HG02885 (cell line): ENCODE data around the gene FNBP1.

ENCODE experiments used
- ATAC-seq: cut with Tn5 transposase; IDR thresholded peaks from one replicate; pipeline ENCODE4 v1.9.1; 2021; ENCODE audit warnings: mild to moderate bottlenecking; ENCODE audit not compliant: unreplicated experiment, poor library complexity

The FNBP1 gene

DNA sequence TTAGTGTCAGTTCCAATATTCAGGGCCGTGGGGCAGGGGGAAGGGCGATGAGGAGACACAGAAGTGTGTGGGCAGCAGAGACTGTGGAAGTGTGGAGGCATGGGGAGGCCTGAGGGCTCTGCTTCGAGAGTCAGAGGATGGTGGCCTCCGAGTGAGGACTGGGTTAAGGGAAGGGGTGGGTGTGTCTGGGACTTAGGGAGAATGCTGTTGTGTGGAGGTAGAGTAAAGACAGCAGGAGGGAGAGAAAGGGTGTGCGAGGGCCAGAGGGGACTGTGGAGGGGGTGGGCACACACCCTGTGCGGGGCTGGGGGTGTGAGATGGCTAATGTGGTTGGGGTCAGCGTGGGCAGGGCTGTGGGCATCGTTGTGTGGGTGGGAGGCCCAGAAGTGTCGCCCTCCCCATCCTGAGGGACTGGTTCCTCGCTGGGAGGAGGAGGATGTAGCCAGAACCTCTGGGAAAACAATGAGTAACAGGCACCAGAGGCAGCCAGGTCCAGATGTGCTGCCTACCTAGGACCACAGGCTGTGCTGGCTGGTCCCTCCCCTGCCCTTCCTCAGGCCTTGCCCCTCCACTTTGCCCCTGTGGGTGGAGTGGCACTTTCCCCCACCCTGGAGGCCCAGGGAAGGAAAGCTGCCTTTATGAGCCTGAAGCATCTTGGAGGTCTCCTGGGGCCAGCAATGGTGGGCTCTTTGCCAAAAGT lies 203.5 kb downstream of the FNBP1 start:
- no peak for ATAC-seq

DNA sequence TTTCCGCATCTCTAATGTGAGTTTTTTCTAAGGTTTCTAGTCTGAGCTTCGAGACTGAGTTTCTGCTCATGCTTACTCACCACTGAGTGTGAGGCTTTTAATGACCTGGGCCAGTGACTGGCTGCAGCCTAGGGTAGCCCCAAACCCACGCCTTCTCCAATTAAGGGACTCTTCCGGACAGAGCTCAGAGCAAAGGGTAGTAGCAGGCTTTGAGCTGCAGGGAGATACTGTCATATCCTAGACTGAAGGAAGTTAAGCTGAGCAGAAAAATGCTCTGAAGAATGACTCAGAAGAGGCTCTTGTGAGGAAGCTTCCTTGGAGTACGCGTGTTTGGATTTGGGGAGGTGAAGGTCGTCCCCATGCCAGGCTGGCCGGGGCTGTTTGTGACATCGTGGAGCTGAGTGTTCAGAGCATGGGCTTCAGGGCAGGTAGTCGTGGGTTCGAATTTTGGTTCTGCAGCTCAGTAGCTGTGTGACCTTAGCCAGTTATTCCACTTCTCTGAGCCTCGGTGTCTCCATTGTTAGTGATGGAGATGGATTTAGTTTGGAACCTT lies 204.2 kb downstream of the FNBP1 start:
- ATAC-seq, result no peak
